K562 (cell line): Measurements from ENCODE around the gene VPS13D. TPM values are rescaled to one million over a fixed set of nuclear protein-coding genes. Genes with fewer than 3 reads are reported as not detected.

Experiments
- CC2D1A ChIP-seq: fragments of 450-650 bp; IDR thresholded peaks from 2 replicates; pipeline ENCODE4 v1.6.1; 2017; ENCODE audit warnings: mild to moderate bottlenecking
- CHD1 ChIP-seq: fragments of 200-600 bp; sonication (generic); IDR thresholded peaks from one replicate; pipeline ENCODE4 v1.6.1; 2012; ENCODE audit warnings: mild to moderate bottlenecking, moderate library complexity, low read length, inconsistent platforms
- CSDE1 ChIP-seq, 2 experiments: fragments of 450-650 bp; IDR thresholded peaks; 2 replicates each; pipeline ENCODE4 v1.6.1; 2016; ENCODE audit warnings: mild to moderate bottlenecking in 1 of 2
- KDM2B ChIP-seq: fragments of 250-450 bp; sonication (Bioruptor Pico); IDR thresholded peaks from 2 replicates; pipeline ENCODE4 v1.8.0; 2021; ENCODE audit warnings: mild to moderate bottlenecking, moderate library complexity
- MYC ChIP-seq, 2 experiments: fragments of 250-450 bp in 1 of 2; sonication (Bioruptor Pico) in 1 of 2; IDR thresholded peaks; 2 replicates each; pipeline versions ENCODE4 v1.5.1 to v1.6.1; 2012 to 2021; ENCODE audit warnings: low read depth in 2 of 2, borderline replicate concordance in 1 of 2, improper control_type of control experiment in 1 of 2, low read length in 1 of 2, mild to moderate bottlenecking in 1 of 2, moderate library complexity in 1 of 2
- SRSF7 ChIP-seq: fragments of 200-400 bp; formaldehyde crosslinking; optimal IDR thresholded peaks from 2 replicates; pipeline ENCODE3; 2017; ENCODE audit warnings: mild to moderate bottlenecking, low read depth, low read length
- TAF15 ChIP-seq: fragments of 200-400 bp; formaldehyde crosslinking; IDR thresholded peaks from 2 replicates; pipeline ENCODE4 v1.6.1; 2017; ENCODE audit warnings: mild to moderate bottlenecking, low read depth, low read length, moderate library complexity
- TAL1 ChIP-seq: fragments of 450-650 bp; IDR thresholded peaks from 2 replicates; pipeline ENCODE4 v1.6.1; 2016; ENCODE audit warnings: mild to moderate bottlenecking
- polyA plus RNA-seq, 8 experiments: library from polyadenylated mRNA; depleted of rRNA in 4 of 8; stranded (reverse) in 5 of 8; unstranded in 3 of 8; fragments of >200 nt; fragmentation: Nextera tagmentation in 2 of 8; fragmentation: Illumina TruSeq in 1 of 8; extraction: Ambion mirVana in 2 of 8; extraction: Trizol in 1 of 8; gene quantifications; 2 replicates each; pipeline versions ENCODE4 v1.2.1 to v1.2.3, GENCODE V29; 2011 to 2014; ENCODE audit warnings: inconsistent platforms in 1 of 8, missing spikeins in 1 of 8
- total RNA-seq, 7 experiments: library from RNA; depleted of rRNA in 6 of 7; stranded (reverse); fragments of >200 nt in 6 of 7; fragmentation: Illumina TruSeq in 2 of 7; extraction: Trizol in 2 of 7; gene quantifications; 2 replicates each; pipeline versions ENCODE4 v1.2.1 to v1.2.3, GENCODE V29; 2011 to 2021; ENCODE audit warnings: low replicate concordance in 1 of 7
- TF ChIP-seq, protein P1 (sequence below): fragments of 450-650 bp; IDR thresholded peaks from 2 replicates; pipeline ENCODE4 v1.6.1; 2016; ENCODE audit warnings: low read depth
- TF ChIP-seq, protein P2 (sequence below): sonication (generic); formaldehyde crosslinking; IDR thresholded peaks from 2 replicates; pipeline ENCODE4 v1.4.0; 2020; ENCODE audit warnings: mild to moderate bottlenecking, missing genetic modification reagents
- TF ChIP-seq, protein P3 (sequence below): fragments of 250-450 bp; sonication (Bioruptor Pico); IDR thresholded peaks from 2 replicates; pipeline ENCODE4 v1.4.0; 2020

The VPS13D gene
- total and polyA plus RNA-seq, 9 of the 15 experiments (the other 6 are each of a cell fraction or from before 2014, with no cell fraction given): 6.1 to 51.5 (median 38.5) TPM

DNA sequence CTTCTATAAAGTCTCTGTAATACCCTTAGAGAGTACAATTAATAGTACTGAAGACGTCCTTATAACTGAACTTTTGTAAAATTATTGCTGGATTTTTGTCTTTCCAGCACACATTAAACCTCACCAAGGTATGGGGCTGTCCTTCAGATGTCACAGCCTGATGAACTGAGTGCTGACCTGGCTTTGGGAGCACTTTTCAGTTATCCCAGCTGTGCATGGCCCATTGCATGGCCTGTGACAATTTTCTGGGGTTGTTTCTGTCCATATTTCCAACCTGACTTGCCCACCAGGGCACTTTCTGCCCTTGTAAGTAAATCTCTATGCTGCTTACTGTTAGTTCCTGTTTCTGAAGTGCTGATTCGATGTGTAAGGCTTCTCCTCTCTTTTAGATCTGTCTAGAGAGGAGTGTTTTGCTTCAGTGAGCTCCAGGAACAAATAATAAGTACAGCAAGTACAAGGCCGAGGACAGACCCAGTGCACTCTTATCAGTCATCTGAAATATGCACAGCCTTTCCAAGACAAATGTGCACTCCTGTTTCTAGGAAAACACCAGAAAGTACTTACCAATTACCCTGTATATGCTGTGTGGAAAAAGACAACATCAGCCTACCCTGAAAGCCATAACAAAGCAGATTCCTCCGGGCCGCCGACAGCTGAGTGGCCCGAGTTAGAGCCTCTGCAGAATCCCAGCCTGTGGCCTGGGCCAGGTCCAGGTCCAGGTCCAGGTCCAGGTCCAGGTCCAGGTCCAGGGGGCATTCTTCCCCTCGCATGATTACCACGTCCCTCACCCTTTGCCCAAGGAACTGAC lies 266.5 kb downstream of the VPS13D start (continued):
- TF ChIP-seq, protein P1, sequence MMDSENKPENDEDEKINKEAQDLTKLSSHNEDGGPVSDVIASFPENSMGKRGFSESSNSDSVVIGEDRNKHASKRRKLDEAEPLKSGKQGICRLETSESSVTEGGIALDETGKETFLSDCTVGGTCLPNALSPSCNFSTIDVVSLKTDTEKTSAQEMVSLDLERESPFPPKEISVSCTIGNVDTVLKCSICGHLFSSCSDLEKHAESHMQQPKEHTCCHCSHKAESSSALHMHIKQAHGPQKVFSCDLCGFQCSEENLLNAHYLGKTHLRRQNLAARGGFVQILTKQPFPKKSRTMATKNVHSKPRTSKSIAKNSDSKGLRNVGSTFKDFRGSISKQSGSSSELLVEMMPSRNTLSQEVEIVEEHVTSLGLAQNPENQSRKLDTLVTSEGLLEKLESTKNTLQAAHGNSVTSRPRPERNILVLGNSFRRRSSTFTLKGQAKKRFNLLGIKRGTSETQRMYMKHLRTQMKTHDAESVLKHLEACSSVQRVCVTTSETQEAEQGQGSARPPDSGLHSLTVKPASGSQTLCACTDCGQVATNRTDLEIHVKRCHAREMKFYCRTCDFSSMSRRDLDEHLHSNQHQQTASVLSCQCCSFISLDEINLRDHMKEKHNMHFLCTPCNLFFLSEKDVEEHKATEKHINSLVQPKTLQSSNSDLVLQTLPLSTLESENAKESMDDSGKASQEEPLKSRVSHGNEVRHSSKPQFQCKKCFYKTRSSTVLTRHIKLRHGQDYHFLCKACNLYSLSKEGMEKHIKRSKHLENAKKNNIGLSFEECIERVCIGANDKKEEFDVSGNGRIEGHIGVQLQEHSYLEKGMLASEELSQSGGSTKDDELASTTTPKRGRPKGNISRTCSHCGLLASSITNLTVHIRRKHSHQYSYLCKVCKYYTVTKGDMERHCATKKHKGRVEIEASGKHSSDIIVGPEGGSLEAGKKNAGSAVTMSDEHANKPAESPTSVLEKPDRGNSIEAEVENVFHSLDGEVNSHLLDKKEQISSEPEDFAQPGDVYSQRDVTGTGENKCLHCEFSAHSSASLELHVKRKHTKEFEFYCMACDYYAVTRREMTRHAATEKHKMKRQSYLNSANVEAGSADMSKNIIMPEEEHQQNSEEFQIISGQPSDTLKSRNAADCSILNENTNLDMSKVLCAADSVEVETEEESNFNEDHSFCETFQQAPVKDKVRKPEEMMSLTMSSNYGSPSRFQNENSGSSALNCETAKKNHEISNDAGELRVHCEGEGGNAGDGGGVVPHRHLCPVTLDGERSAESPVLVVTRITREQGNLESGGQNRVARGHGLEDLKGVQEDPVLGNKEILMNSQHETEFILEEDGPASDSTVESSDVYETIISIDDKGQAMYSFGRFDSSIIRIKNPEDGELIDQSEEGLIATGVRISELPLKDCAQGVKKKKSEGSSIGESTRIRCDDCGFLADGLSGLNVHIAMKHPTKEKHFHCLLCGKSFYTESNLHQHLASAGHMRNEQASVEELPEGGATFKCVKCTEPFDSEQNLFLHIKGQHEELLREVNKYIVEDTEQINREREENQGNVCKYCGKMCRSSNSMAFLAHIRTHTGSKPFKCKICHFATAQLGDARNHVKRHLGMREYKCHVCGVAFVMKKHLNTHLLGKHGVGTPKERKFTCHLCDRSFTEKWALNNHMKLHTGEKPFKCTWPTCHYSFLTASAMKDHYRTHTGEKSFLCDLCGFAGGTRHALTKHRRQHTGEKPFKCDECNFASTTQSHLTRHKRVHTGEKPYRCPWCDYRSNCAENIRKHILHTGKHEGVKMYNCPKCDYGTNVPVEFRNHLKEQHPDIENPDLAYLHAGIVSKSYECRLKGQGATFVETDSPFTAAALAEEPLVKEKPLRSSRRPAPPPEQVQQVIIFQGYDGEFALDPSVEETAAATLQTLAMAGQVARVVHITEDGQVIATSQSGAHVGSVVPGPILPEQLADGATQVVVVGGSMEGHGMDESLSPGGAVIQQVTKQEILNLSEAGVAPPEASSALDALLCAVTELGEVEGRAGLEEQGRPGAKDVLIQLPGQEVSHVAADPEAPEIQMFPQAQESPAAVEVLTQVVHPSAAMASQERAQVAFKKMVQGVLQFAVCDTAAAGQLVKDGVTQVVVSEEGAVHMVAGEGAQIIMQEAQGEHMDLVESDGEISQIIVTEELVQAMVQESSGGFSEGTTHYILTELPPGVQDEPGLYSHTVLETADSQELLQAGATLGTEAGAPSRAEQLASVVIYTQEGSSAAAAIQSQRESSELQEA: no peak
- TF ChIP-seq MYC (IDR thresholded peaks at IDR 0.05; ENCODE audit: low read depth, low read length) (no peak), MYC (CRISPR knock-in tag; IDR thresholded peaks at IDR 0.05; ENCODE audit: borderline replicate concordance, low read depth) (no peak), CC2D1A (no peak), KDM2B (CRISPR knock-in tag) (no peak), CHD1 (no peak), SRSF7 (no peak), TAF15 (no peak), CSDE1 (IDR thresholded peaks at IDR 0.05) (0 out of 4 replicates have a peak, but pooled peaks of 1 of the 2 experiments have one; percentile 21), TAL1 (no peak)
- TF ChIP-seq, protein P2, sequence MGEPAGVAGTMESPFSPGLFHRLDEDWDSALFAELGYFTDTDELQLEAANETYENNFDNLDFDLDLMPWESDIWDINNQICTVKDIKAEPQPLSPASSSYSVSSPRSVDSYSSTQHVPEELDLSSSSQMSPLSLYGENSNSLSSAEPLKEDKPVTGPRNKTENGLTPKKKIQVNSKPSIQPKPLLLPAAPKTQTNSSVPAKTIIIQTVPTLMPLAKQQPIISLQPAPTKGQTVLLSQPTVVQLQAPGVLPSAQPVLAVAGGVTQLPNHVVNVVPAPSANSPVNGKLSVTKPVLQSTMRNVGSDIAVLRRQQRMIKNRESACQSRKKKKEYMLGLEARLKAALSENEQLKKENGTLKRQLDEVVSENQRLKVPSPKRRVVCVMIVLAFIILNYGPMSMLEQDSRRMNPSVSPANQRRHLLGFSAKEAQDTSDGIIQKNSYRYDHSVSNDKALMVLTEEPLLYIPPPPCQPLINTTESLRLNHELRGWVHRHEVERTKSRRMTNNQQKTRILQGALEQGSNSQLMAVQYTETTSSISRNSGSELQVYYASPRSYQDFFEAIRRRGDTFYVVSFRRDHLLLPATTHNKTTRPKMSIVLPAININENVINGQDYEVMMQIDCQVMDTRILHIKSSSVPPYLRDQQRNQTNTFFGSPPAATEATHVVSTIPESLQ (CRISPR knock-in tag): no peak
- TF ChIP-seq, protein P3, sequence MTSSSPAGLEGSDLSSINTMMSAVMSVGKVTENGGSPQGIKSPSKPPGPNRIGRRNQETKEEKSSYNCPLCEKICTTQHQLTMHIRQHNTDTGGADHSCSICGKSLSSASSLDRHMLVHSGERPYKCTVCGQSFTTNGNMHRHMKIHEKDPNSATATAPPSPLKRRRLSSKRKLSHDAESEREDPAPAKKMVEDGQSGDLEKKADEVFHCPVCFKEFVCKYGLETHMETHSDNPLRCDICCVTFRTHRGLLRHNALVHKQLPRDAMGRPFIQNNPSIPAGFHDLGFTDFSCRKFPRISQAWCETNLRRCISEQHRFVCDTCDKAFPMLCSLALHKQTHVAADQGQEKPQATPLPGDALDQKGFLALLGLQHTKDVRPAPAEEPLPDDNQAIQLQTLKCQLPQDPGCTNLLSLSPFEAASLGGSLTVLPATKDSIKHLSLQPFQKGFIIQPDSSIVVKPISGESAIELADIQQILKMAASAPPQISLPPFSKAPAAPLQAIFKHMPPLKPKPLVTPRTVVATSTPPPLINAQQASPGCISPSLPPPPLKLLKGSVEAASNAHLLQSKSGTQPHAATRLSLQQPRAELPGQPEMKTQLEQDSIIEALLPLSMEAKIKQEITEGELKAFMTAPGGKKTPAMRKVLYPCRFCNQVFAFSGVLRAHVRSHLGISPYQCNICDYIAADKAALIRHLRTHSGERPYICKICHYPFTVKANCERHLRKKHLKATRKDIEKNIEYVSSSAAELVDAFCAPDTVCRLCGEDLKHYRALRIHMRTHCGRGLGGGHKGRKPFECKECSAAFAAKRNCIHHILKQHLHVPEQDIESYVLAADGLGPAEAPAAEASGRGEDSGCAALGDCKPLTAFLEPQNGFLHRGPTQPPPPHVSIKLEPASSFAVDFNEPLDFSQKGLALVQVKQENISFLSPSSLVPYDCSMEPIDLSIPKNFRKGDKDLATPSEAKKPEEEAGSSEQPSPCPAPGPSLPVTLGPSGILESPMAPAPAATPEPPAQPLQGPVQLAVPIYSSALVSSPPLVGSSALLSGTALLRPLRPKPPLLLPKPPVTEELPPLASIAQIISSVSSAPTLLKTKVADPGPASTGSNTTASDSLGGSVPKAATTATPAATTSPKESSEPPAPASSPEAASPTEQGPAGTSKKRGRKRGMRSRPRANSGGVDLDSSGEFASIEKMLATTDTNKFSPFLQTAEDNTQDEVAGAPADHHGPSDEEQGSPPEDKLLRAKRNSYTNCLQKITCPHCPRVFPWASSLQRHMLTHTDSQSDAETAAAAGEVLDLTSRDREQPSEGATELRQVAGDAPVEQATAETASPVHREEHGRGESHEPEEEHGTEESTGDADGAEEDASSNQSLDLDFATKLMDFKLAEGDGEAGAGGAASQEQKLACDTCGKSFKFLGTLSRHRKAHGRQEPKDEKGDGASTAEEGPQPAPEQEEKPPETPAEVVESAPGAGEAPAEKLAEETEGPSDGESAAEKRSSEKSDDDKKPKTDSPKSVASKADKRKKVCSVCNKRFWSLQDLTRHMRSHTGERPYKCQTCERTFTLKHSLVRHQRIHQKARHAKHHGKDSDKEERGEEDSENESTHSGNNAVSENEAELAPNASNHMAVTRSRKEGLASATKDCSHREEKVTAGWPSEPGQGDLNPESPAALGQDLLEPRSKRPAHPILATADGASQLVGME: no peak
